Peyer's patch (tissue), 4 donors: ENCODE results near the gene GEMIN2. TPM values are rescaled to one million over a fixed set of nuclear protein-coding genes. Genes with fewer than 3 reads are reported as not detected.

Experiments used
- DNase-seq, 3 donors: peaks; one replicate each; pipeline ENCODE4 v3.0.0-alpha.2; 2017 to 2019
- H3K27ac ChIP-seq, 4 donors: fragments of 200-600 bp; sonication (generic); one replicate each; pipeline ENCODE4 v1.5.1; 2016 to 2019
- H3K27me3 ChIP-seq, 2 donors: fragments of 200-600 bp; sonication (generic); one replicate each; pipeline ENCODE4 v1.5.1; 2019
- H3K36me3 ChIP-seq, 3 donors: fragments of 200-600 bp; sonication (generic); one replicate each; pipeline ENCODE4 v1.5.1; 2016 to 2019
- H3K4me1 ChIP-seq, 4 donors: fragments of 200-600 bp; sonication (generic); one replicate each; pipeline ENCODE4 v1.5.1; 2016 to 2019
- H3K4me3 ChIP-seq, 4 donors: fragments of 200-600 bp; sonication (generic); 1 replicate in 3 of 4; 2 replicates in 1 of 4; pipeline ENCODE4 v1.5.1; 2016 to 2019; ENCODE audit warnings: mild to moderate bottlenecking in 1 of 4
- H3K9me3 ChIP-seq, 4 donors: fragments of 200-600 bp; sonication (generic); one replicate each; pipeline ENCODE4 v1.5.1; 2016 to 2019; ENCODE audit warnings: mild to moderate bottlenecking in 1 of 4
- POLR2A ChIP-seq, 2 donors: fragments of 450-650 bp; IDR thresholded peaks; one replicate each; pipeline ENCODE4 v1.5.1; 2017; ENCODE audit warnings: antibody characterized with exemption in 2 of 2, mild to moderate bottlenecking in 2 of 2, moderate library complexity in 2 of 2
- total RNA-seq, 4 donors: library from RNA; depleted of rRNA; stranded (reverse); fragments of >200 nt; gene quantifications; one replicate each; pipeline ENCODE4 v1.1.0, GENCODE V29; 2016
- TF ChIP-seq, protein P1 (sequence below), 6 experiments: fragments of 450-650 bp in 4 of 6; fragments of 200-600 bp in 2 of 6; sonication (generic) in 1 of 6; IDR thresholded peaks; one replicate each; pipeline ENCODE4 v1.5.1; 2017 to 2019; ENCODE audit warnings: antibody characterized with exemption in 6 of 6, mild to moderate bottlenecking in 3 of 6, moderate library complexity in 1 of 6

GEMIN2 gene
- total RNA-seq, 4 donors from 2014 or later = 10.1 to 17.3 (median 13.2) TPM

- Histone ChIP-seq H3K9me3 (no peaks in the 10 kb centered on the region), H3K36me3 (peaks cover 0 to 81% (median 0%) of the 10 kb centered on the region in 3 donors)
These were observed 31.0 kb upstream of the GEMIN2 start for GRCh38 chr14:39083127-39083526.

GRCh38 chr14:39085933-39086332 lies 28.2 kb upstream of the GEMIN2 start:
- H3K27ac ChIP-seq = no peak overlapping the region
- no peak overlapping the region for H3K4me3 ChIP-seq
- H3K36me3 ChIP-seq = peaks cover 0 to 85% (median 0%) of the 10 kb centered on the region in 3 donors
- H3K9me3 ChIP-seq = no peaks in the 10 kb centered on the region
- no peaks in the 10 kb centered on the region for H3K27me3 ChIP-seq
- TF ChIP-seq POLR2A (IDR thresholded peaks at IDR 0.05) = no peak
- TF ChIP-seq, protein P1, sequence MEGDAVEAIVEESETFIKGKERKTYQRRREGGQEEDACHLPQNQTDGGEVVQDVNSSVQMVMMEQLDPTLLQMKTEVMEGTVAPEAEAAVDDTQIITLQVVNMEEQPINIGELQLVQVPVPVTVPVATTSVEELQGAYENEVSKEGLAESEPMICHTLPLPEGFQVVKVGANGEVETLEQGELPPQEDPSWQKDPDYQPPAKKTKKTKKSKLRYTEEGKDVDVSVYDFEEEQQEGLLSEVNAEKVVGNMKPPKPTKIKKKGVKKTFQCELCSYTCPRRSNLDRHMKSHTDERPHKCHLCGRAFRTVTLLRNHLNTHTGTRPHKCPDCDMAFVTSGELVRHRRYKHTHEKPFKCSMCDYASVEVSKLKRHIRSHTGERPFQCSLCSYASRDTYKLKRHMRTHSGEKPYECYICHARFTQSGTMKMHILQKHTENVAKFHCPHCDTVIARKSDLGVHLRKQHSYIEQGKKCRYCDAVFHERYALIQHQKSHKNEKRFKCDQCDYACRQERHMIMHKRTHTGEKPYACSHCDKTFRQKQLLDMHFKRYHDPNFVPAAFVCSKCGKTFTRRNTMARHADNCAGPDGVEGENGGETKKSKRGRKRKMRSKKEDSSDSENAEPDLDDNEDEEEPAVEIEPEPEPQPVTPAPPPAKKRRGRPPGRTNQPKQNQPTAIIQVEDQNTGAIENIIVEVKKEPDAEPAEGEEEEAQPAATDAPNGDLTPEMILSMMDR (IDR thresholded peaks at IDR 0.05) = no peak
- no peaks in the 10 kb centered on the region for H3K4me1 ChIP-seq
- DNase-seq = no peak

More at GRCh38 chr14:39083127-39083526, 31.0 kb upstream of the GEMIN2 start:
- no peak for DNase-seq
- Histone ChIP-seq H3K4me3 (no peak overlapping the region), H3K4me1 (no peaks in the 10 kb centered on the region), H3K27me3 (no peaks in the 10 kb centered on the region), H3K27ac (no peak overlapping the region)
- no peak for TF ChIP-seq POLR2A (IDR thresholded peaks at IDR 0.05)
- TF ChIP-seq, protein P1 (IDR thresholded peaks at IDR 0.05) = no peak

DNA sequence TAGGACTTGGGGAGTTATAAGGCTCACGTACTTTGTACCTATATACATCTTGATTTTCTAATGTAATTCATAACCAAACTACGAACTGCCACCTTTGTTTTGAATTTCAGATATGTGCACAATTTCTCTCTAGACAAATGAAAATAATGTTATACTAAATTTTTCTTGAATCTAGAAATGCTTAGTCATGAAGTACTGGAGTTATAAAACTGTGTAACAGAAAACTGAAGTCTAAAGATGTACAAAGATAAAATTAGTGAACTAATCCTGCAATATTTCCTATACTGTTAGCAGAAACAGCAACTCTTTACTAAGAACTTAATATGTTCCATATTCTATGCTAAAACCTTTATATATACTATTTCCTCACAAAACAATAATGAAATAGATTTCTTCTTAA lies 26.6 kb upstream of the GEMIN2 start:
- Histone ChIP-seq H3K9me3 (no peaks in the 10 kb centered on the region), H3K27ac (no peak overlapping the region), H3K4me1 (peaks cover 0 to 9% (median 0%) of the 10 kb centered on the region in 4 donors), H3K4me3 (no peak overlapping the region), H3K36me3 (peaks cover 0 to 91% (median 0%) of the 10 kb centered on the region in 3 donors), H3K27me3 (no peaks in the 10 kb centered on the region)
- TF ChIP-seq, protein P1 (IDR thresholded peaks at IDR 0.05) = no peak
- no peak for TF ChIP-seq POLR2A (IDR thresholded peaks at IDR 0.05)
- no peak for DNase-seq

- H3K27ac ChIP-seq = no peak overlapping the region
- no peaks in the 10 kb centered on the region for H3K9me3 ChIP-seq
- H3K4me1 ChIP-seq = peaks cover 0 to 9% (median 0%) of the 10 kb centered on the region in 4 donors
- no peak overlapping the region for H3K4me3 ChIP-seq
- no peaks in the 10 kb centered on the region for H3K27me3 ChIP-seq
- H3K36me3 ChIP-seq = peaks cover 0 to 89% (median 0%) of the 10 kb centered on the region in 3 donors
- TF ChIP-seq, protein P1 (IDR thresholded peaks at IDR 0.05) = no peak
- no peak for TF ChIP-seq POLR2A (IDR thresholded peaks at IDR 0.05)
- no peak for DNase-seq
These were observed 23.5 kb upstream of the GEMIN2 start for GRCh38 chr14:39090548-39091111.

DNA sequence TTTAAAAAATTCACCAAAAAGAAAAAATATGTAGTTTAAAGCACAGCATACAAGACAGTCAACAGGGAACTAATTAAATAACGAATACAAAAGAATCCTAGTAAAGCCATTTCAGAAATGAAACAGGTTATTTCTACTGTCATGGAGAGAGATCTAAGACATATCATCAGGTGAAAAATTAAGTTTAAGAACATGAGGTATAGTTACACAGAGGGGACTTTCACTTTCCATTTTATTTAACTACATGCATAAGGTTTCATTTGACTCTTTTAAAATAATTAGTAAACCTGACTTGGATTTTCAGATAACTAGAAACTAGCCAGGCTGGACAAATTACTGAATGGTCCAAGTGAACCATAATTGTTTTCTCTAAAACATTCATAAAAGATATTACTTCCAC lies 22.4 kb upstream of the GEMIN2 start:
- Histone ChIP-seq H3K9me3 (no peaks in the 10 kb centered on the region), H3K36me3 (peaks cover 0 to 86% (median 0%) of the 10 kb centered on the region in 3 donors)
- no peak for TF ChIP-seq POLR2A (IDR thresholded peaks at IDR 0.05)
- TF ChIP-seq, protein P1 (IDR thresholded peaks at IDR 0.05) = no peak

More for the DNA sequence above, 22.4 kb upstream of the GEMIN2 start:
- H3K27me3 ChIP-seq = no peaks in the 10 kb centered on the region
- H3K27ac ChIP-seq = no peak overlapping the region
- H3K4me1 ChIP-seq = peaks cover 0 to 9% (median 0%) of the 10 kb centered on the region in 4 donors
- no peak for DNase-seq
- no peak overlapping the region for H3K4me3 ChIP-seq
